ENCODE data around the gene PNKD.
"Not testable (repeated sequence)": the region's sequence is repeated elsewhere in the genome, so short reads cannot be mapped to it uniquely, and the experiment has no call there.

Gene PNKD

DNA sequence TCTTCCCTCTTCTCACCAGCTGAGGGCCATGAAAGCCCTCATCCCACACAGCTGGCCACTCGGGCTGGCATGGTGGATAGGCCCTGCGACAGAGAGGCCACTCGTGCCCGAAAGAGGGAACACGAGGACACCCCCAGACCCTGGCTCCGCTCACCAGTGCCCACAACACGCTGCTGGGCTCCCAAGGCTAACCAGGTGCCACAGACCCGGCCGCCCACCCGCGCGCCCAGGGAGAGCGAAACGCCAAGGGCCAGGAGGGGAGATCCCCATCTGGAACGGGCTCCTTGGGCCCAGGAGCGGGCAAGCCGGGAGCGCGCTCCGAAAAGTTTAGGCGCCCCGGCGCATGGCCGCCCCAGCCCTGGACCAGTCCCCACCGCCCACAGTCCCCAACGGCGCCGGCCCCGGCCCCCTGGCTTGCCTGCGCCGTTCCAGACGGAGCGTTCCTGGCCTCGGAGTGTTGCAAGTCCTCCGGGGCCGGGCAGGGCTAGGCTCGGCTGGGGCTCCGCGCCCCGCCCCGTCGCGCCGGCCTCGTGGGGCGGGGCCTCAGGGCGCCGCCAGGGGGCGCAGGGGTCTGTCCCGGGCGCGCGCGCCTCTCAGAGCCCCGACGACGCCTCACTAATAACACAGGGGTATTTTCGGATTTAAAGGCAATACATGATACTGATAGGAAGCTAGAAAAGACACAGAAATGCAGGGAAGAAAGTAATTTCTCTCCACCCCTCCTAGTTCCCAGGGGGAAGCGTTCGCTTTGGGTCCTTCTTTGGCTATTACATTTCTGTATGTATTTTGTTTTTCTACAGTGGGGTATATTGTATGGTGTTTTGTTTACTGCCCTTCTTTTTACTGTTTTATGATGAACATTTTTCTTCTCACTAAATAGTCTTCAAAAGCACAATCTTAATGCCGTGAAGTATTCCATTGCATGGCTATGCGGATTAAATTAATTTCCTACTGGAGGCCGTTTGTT lies 22.0 kb downstream of the PNKD start, which contains the start of gene TMBIM1:
TMBIM1 (minus strand) TSS at position 456 of the 967 bp plus-strand sequence. CDS start 10,362 bp downstream, outside the sequence.
- peak; percentile 75 for DNase-seq (ENCODE audit: low read depth, low spot score)

DNA sequence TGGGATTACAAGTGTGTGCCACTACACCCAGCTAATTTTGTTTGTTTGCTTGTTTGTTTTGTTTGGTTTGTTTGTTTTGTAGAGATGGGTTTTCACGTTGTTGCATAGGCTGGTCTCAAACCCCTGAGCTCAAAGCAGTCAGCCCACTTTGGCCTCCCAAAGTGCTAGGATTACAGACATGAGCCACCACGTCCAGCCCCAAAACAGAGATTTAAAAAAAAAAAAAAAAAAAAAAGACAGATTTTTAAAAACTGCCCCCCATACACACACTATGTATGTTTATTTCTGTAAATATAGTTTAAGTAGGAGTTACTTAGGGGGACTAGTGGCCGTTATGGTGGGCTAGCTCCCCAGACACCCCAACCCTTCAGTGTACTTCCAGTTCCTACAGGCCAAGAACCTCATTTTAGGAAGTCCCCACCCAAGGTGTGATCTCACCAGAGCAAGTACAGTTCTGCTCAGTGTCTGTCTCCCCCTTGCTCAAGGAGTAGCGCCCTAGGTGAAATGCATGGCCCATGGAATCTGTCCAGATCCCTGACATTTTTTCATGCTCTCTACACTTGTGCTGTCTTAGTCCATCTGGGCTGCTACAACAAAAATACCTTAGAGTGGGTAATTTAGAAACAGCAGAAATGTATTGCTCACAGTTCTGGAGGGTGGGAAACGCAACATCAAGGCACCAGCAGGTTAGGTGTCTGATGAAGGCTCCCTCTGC lies 23.6 kb downstream of the PNKD start:
- DNase-seq (ENCODE audit: low read depth, low spot score) = no peak

DNA sequence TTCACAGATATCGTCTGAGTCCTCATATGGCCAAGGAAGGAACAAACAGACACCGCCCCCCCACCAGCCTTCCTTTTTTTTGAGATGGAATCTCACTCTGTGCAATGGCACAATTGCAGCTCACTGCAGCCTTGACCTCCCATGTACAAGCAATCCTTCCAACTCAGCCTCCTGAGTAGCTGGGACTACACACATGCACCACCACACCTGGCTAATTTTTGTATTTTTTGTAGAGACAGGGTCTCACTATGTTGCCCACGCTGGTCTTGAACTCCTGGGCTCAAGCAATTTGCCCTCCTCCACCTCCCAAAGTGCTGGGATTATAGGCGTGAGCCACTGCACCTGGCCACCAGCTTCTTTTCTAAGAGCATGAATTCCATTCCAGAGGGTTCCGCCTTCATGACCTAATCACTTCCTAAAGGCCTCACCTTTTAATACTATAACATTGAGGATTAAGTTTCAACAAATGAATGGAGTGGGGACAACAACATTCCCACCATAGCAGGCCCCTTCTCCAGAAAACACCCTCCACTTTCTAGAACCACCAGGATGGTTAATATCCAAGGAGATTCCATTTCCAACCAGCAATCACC lies 24.2 kb downstream of the PNKD start:
- DNase-seq (ENCODE audit: low read depth, low spot score) = no peak

DNA sequence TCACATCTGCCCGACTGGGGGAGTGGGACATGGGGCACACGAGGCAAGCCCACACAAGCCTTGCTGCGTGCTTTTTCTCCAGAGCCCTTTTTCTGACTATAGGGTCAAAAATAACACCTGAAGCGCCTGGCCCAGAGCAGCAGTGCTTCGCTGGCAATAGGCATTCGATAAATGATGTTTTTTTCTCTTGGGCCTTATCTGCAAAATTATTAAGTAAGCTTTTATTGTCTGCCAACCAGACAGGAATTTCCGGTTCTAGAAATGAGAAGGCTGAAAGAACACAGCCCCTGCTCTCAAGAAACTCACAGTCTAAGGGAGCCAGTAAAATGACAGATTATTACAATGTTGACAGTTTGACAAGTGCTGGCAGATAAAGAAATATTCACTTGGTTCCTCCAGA lies 24.7 kb downstream of the PNKD start:
- no peak for DNase-seq (ENCODE audit: low read depth, low spot score)

DNA sequence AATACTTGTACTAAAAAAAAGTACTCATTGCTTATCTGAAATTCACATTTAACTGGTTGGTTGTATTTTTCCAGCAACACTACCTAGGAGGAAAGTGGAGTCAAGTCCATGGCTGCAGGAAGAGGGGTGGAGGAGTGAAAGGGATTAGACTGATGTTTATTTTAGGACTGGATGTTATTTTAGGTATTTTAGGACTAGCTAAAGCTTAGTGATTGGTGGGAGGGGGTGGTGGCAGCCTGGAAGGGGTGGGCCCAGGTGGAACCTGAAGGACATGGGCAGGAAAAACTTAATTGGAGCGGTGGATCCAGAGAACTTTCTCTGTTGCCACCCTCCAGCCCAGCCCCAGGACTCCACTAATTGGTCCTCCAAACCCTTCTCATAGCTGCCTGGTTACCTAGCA lies 25.9 kb downstream of the PNKD start:
- DNase-seq (ENCODE audit: low read depth, low spot score) = no peak

DNA sequence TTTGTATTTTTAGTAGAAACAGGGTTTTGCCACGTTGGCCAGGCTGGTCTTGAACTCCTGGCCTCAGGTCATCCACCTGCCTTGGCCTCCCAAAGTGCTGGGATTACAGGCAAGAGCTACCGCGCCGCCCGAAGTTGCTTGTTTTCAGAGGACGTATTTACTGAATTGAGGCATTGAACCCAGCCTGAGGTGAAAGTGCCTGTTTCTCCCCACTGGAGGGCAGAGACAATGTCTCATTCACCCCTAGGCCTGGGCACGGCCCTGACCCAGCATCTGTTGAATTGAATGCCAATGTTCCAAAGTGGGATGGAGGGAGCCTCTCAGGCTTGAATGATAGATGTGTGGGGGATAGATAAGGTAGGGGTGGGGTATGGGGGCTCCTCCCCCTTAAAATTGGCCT lies 26.5 kb downstream of the PNKD start:
- DNase-seq (ENCODE audit: low read depth, low spot score) = no peak

DNA sequence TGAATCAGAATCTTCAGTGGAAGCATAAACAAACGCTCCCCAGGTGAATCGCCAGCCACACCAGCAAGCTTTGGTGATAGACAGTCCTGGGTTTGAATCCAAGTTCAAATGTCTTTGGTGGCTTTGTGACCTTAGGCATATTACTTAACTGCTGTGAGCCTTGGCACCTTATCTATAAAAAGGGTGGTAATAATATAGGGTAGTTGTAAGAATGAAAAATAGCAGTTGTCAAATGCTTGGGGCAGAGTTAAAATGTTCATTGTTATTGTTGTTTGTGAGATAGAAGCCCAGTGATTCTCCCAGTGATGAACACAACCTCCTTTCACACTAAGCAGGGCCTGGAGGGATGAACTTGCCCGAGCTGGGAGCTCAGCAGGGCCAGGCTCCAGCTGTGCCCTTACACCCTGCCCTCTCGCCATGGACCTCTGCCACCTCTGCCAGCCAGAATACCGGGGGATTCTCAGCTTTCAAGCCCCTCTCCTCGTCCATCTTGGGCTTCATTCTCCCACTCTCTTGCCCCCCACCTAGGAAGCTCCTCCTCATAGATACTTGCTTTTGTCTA lies 28.1 kb downstream of the PNKD start:
- no peak for DNase-seq (ENCODE audit: low read depth, low spot score)

DNA sequence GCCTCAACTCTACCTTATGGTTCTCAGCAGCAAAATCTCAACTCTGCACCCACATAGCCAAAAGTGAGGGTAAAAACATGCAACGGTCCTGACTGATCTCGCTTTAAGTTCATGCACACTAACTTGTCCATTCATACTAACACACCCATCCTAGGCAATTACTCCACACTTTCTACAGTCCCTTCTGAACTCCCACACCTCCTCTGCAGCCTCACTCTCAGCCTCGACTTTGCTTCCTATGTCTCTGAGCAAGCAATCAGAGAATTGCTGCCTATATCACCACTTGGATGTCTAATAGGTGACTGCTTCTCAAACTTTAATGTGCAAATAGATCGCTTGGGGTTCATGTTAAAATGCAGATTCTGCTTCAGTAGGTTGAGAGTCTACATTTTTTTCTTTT lies 29.8 kb downstream of the PNKD start:
- DNase-seq (ENCODE audit: low read depth, low spot score) = no peak

DNA sequence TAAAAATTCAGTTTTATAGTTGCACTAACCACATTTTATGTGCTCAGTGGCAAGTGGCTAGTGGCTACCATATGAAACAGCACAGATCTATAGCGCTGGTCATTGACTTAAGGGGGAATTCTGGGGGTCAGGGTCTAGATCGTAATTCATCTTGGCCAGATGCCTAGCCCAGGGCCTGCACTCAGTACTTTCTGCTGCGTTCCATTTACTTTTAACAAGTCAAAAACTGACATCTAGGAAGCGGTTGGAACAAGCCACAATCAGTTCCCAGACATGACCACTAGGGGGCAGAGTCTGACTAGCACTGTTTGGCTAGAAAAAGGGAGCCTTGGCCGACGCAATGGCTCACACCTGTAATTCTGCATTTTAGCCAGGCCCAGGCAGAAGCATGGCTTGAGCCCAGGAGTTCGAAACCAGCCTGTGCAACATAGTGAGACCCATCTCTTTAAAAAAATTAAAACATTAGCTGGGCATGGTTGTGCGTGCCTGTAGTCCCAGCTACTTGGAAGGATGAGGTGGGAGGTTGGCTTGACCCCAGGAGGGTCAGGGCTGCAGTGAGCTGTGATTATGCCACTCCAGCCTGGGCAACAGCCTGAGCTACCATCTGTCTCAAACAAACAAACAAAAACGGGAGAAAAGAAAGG lies 31.0 kb downstream of the PNKD start:
- peak; percentile 91 for DNase-seq (ENCODE audit: low read depth, low spot score)

DNA sequence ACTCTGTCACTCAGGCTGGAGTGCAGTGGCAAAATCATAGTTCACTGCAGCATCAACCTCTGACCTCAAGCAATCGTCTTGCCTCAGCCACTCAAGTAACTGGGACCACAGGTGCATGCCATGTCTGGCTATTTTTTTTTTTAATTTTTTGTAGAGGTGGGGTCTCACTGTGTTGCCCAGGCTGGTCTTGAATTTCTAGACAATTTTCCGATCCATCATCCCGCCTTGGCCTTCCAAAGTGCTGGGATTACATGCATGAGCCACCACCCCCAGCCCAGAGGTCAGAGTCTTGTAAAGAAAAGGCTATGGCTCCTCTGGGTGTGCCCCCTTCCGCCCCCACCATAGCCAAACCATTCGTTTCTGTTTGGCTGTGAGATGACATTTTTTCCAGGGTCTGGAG lies 35.1 kb downstream of the PNKD start:
- DNase-seq (ENCODE audit: low read depth, low spot score) = no peak

DNA sequence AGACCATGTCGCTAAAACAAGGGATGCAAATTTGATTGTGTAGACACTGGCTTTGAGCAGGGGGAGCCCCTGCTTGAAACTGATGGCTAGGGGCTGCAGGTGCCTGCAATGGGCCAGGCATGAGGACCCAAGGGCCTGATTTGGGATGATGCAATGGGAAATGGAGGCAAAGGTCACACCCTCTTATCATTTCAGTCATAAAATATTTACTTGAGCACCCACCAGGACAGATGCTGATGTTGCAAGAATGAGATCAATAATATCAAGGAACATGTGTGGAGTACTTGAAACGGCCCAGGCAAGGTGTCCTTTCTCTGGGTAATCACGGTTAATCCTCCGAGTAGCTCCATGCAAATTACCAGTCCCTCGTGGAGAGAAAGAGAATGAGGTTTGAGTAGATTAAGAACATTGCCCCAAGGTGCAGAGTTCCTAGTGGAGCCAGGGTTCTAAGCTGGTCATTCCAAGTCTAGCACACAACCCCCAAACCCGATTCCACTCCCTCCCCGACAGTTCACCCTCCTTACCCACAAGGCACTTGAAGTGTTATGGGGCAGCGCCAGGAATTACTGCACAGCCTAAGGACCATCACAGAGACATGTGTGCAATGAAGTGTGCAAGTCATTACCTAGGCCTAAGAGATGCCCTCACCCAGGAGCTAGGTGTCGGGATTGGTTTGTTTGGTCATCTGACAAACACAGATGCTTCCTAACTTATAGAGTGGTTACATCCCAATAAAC lies 36.0 kb downstream of the PNKD start:
- DNase-seq (ENCODE audit: low read depth, low spot score) = no peak

DNA sequence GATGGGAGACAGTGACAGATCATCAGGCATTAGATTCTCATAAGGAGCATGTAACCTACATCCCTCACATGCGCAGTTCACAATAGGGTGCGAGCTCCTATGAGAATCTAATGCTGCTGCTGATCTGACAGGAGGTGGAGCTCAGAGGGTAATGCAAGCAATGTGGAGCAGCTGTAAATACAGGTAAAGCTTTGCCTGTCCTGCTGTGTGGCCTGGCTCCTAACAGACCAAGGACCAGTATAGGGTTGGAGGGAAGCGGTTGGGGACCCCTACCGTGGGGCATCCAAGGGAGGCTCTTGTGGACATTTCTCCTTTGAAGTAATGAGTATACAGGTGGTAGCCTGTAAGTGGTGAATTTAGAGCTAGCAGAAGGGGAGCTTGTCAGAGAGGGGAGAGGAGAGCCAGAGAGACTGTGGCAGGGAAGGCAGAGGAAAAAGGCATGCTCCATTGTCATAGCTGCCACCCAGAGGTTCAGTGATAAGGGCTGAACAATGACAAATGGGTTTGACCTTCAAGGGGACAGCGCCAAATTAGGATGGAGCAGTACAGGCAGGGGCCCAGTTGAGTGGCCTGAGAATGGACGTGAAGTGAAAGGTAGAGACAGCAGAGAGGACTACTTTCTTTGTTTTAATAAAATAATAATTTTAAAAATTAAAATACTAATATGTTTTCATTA lies 37.2 kb downstream of the PNKD start:
- DNase-seq (ENCODE audit: low read depth, low spot score) = no peak

DNA sequence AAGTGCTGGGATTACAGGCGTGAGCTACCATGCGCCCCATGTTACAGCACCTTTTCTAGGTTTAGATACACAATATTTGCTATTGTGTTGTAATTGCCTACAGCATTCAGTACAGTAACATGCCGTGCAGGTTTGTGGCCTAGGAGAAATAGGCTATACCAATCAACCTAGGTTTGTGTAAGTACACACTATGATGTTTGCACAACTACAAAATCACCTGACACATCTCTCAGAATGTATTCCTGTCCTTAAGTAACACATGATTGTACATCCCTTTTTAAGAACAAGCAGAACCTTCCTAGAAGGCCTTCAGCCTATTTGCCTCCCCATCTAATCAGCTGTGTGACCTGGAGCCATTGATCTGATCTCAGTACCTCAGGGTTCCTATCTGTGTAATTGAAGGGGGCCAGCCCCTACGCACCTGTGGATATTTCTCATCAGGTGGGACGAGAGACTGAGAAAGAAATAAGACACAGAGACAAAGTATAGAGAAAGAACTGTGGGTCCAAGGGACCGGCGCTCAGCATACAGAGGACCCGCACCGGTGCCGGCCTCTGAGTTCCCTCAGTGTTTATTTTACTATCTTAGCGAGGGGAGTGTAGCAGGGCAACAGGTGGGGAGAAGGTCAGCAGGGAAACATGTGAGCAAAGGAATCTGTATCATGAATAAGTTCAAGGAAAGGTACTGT lies 40.7 kb downstream of the PNKD start:
- DNase-seq (ENCODE audit: low read depth, low spot score) = no peak

DNA sequence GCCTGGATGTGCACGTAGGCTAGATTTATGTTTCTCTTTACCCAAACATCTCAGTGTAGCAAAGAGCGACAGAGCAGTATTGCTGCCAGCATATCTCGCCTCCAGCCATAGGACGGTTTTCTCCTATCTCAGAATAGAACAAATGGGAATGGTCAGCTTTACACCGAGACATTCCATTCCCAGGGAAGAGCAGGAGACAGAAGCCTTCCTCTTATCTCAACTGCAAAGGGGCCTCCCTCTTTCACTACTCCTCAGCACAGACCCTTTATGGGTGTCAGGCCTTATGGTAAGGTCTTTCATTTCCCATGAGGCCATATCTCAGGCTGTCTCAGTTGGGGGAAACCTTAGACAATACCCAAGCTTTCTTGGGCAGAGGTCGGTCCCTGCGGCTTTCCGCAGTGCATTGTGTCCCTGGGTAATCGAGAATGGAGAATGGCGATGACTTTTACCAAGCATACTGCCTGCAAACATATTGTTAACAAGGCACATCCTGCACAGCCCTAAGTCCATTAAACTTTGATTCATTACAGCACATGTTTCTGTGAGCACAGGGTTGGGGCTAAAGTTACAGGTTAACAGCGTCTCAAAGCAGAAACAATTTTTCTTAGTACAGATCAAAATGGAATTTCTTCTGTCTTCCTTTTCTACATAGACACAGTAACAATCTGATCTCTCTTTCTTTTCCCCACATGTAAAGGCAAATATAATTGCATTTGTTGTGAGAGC lies 41.4 kb downstream of the PNKD start:
- DNase-seq (ENCODE audit: low read depth, low spot score) = peak; percentile 61

DNA sequence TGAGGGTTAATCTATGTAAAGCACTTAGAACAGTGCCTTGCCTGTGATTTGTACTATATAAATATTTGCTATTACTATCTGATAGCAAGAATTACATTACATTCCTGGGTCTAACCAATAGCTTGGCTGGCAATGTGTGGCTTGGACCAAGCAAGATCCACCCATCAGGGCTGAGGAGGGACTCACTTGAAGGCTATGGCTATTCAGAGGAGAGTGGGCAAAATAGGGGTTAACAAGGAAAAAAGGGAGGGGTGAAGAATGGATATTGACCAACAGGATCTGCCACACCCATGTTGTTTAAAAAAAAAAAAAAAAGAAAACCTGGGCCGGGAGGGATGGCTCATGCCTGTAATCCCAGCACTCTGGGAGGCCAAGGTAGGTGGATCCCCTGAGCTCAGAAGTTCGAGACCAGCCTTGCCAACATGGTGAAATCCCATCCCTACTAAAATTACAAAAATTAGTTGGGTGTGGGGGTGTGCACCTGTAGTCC lies 42.0 kb downstream of the PNKD start:
- no peak for DNase-seq (ENCODE audit: low read depth, low spot score)

DNA sequence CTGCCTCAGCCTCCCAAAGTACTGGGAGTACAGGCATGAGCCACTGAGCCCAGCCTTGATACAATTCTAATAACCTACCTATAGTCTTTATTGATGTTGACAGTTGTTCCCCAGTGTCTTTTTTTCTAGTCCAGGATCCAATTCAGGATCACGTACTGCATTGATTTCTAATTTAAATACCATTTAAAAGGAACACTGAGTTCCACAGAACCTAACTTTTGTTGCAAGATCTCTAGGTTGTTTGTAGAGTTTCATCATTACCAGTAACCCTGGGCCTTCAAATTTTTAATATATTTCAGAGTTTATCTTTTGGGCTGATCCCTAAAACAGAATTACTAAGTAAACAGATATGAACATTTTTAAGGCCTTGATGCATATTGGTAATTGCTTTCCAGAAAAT lies 43.0 kb downstream of the PNKD start:
- DNase-seq (ENCODE audit: low read depth, low spot score) = no peak

DNA sequence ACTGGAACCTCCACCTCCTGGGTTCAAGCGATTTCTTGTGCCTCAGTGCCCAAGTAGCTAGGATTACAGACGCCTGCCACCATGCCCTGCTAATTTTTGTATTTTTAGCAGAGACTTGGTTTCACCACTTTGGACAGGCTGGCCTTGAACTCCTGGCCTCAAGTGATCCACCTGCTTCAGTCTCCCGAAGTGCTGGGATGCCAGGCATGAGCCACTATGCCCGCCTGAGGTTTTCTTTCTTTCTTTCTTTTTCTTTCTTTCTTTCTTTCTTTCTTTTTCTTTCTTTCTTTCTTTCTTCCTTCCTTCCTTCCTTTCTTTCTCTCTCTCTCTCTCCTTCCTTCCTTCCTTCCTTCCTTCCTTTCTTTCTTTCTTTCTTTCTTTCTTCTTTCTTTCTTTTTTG lies 44.4 kb downstream of the PNKD start:
- DNase-seq (ENCODE audit: low read depth, low spot score) = not testable (repeated sequence)

DNA sequence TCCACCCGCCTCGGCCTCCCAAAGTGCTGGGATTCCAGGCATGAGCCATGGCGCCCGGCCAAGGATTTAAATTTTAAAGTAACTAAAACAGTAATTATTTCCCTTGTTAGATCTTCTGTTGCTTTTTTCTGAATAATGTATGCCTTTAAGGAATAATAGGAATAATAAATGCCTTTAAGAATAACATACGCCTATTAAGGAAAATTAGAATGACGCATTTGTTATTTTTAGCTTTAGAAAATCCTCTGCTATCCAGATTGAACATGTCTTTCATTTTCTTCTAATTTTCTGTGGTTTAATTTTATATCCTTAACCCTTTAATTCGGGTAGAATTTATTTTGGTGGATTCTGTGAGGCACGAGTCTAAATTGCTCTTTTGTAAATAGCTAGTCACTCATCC lies 45.1 kb downstream of the PNKD start:
- no peak for DNase-seq (ENCODE audit: low read depth, low spot score)

DNA sequence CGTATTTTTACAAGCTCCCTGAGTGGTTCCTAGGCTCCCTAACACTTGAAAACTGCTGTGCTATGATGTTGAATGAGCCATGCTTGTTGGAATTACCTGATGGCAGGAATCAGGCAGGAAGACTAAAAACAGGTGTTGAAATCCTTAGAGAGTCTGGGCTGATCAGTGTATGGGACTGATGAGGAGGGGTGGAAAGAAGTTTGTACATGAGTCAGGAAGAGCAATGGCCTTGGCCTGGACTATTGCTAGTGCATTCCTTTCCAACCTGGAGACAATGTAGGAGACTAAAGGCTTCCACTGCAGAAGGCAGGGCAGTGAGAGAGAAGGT lies 46.9 kb downstream of the PNKD start:
- no peak for DNase-seq (ENCODE audit: low read depth, low spot score)

Measured in ELF-1 (cell line).